DOHH2 (cell line): Measurements from ENCODE around the gene IL32.
A peak's percentile ranks its signal among the peaks of the same experiment; 100 is the strongest.

Experiments used
- EZH2phosphoT487 ChIP-seq: fragments of 200-600 bp; sonication (generic); IDR thresholded peaks from 2 replicates; pipeline ENCODE4 v1.6.1; 2017; ENCODE audit warnings: borderline replicate concordance, mild to moderate bottlenecking, antibody characterized with exemption, low read length, moderate library complexity, mixed read lengths
- TF ChIP-seq, protein P1 (sequence below): fragments of 200-600 bp; sonication (generic); IDR thresholded peaks from one replicate; pipeline ENCODE4 v1.5.1; 2014; ENCODE audit warnings: antibody characterized with exemption, mild to moderate bottlenecking, low read depth, low read length; ENCODE audit not compliant: poor library complexity, severe bottlenecking

DNA sequence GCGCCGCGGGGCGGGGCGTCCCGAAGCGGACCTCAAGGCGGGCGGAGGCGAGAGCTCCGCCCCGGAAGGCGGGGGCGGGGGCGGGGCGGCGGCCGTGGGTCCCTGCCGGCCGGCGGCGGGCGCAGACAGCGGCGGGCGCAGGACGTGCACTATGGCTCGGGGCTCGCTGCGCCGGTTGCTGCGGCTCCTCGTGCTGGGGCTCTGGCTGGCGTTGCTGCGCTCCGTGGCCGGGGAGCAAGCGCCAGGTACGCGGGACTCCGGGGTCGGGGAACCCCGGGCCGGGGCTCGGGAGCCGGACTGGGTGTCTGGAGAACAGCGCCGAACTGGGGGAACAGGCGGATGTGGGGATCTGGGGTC lies 45.2 kb upstream of the IL32 start, which contains the start of gene TNFRSF12A:
- TF ChIP-seq, protein P1, sequence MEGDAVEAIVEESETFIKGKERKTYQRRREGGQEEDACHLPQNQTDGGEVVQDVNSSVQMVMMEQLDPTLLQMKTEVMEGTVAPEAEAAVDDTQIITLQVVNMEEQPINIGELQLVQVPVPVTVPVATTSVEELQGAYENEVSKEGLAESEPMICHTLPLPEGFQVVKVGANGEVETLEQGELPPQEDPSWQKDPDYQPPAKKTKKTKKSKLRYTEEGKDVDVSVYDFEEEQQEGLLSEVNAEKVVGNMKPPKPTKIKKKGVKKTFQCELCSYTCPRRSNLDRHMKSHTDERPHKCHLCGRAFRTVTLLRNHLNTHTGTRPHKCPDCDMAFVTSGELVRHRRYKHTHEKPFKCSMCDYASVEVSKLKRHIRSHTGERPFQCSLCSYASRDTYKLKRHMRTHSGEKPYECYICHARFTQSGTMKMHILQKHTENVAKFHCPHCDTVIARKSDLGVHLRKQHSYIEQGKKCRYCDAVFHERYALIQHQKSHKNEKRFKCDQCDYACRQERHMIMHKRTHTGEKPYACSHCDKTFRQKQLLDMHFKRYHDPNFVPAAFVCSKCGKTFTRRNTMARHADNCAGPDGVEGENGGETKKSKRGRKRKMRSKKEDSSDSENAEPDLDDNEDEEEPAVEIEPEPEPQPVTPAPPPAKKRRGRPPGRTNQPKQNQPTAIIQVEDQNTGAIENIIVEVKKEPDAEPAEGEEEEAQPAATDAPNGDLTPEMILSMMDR, result peak; percentile 32
- no peak for TF ChIP-seq EZH2phosphoT487
